SK-N-SH (cell line): ENCODE results near the gene GTF2B. TPM values are rescaled to one million over a fixed set of nuclear protein-coding genes. Genes with fewer than 3 reads are reported as not detected.
"Not testable (repeated sequence)": the region's sequence is repeated elsewhere in the genome, so short reads cannot be mapped to it uniquely, and the experiment has no call there.

ENCODE experiments used
- CTCF ChIA-PET: fragments of 300-600, 350-600 bp; formaldehyde crosslinking; extraction: SDS; loops from one replicate; lab custom pipeline; 2021; lab: Yijun Ruan, JAX
- POLR2A ChIA-PET: fragments of 350-600 bp; sonication (Branson Sonifier 250); formaldehyde crosslinking; extraction: SDS; loops from one replicate; lab custom pipeline; 2020; ENCODE audit warnings: antibody characterized with exemption, inconsistent platforms; lab: Yijun Ruan, JAX
- DNase-seq: peaks from one replicate; pipeline ENCODE4 v3.0.0; 2012
- H2AFZ ChIP-seq: fragments of 200-600 bp; sonication (generic); 2 replicates; pipeline ENCODE4 v1.8.1; 2016; ENCODE audit warnings: antibody characterized with exemption, mild to moderate bottlenecking, low read depth
- H3F3A ChIP-seq: fragments of 200-600 bp; sonication (generic); replicated peaks from 2 replicates; pipeline ENCODE3; 2016; ENCODE audit warnings: antibody characterized with exemption, mild to moderate bottlenecking; ENCODE audit not compliant: insufficient read depth
- H3K27ac ChIP-seq, 2 experiments: fragments of 200-500 bp in 1 of 2; fragments of 200-600 bp in 1 of 2; sonication (Bioruptor generic) in 1 of 2; sonication (generic), shearing (Covaris generic) in 1 of 2; 2 replicates each; pipeline versions ENCODE4 v1.5.1 to v1.6.1; 2014 to 2016; ENCODE audit warnings: low read depth in 2 of 2, inconsistent platforms in 1 of 2, low read length in 1 of 2, mild to moderate bottlenecking in 1 of 2, mixed read lengths in 1 of 2
- H3K27me3 ChIP-seq: fragments of 200-600 bp; sonication (generic), shearing (Covaris generic); 2 replicates; pipeline ENCODE4 v1.6.1; 2016; ENCODE audit warnings: mixed run types; ENCODE audit not compliant: insufficient read depth
- H3K36me3 ChIP-seq, 2 experiments: fragments of 200-500 bp in 1 of 2; fragments of 200-600 bp in 1 of 2; sonication (Bioruptor generic) in 1 of 2; sonication (generic) in 1 of 2; replicated peaks in 1 of 2; 2 replicates each; pipeline versions ENCODE3 to v1.5.1; 2014 to 2016; ENCODE audit warnings: low read length in 1 of 2, mild to moderate bottlenecking in 1 of 2; ENCODE audit not compliant: insufficient read depth in 2 of 2, control insufficient read depth in 1 of 2
- H3K4me1 ChIP-seq, 2 experiments: fragments of 200-500 bp in 1 of 2; fragments of 200-600 bp in 1 of 2; sonication (Bioruptor generic) in 1 of 2; sonication (generic), shearing (Covaris generic) in 1 of 2; 2 replicates each; pipeline versions ENCODE4 v1.5.1 to v1.6.1; 2014 to 2016; ENCODE audit warnings: low read depth in 1 of 2, low read length in 1 of 2, mixed run types in 1 of 2; ENCODE audit not compliant: insufficient read depth in 2 of 2, control insufficient read depth in 1 of 2
- H3K4me2 ChIP-seq: fragments of 200-600 bp; sonication (generic), shearing (Covaris generic); 2 replicates; pipeline ENCODE4 v1.6.1; 2017; ENCODE audit warnings: mixed run types
- H3K4me3 ChIP-seq, 2 experiments: fragments of 200-500 bp in 1 of 2; fragments of 200-600 bp in 1 of 2; sonication (Bioruptor generic) in 1 of 2; sonication (generic), shearing (Covaris generic) in 1 of 2; 2 replicates each; pipeline versions ENCODE4 v1.5.1 to v1.8.1; 2014 to 2016; ENCODE audit warnings: low read depth in 2 of 2, inconsistent platforms in 1 of 2, low read length in 1 of 2, mild to moderate bottlenecking in 1 of 2, mixed read lengths in 1 of 2, moderate library complexity in 1 of 2
- H3K79me2 ChIP-seq: fragments of 200-600 bp; sonication (generic); 2 replicates; pipeline ENCODE4 v1.8.1; 2017; ENCODE audit warnings: mild to moderate bottlenecking; ENCODE audit not compliant: insufficient read depth
- H3K9ac ChIP-seq: fragments of 200-600 bp; sonication (generic); 2 replicates; pipeline ENCODE4 v1.6.1; 2017; ENCODE audit warnings: mixed run types
- H3K9me2 ChIP-seq: fragments of 200-600 bp; sonication (generic); 2 replicates; pipeline ENCODE4 v1.6.1; 2017; ENCODE audit warnings: mixed run types
- H3K9me3 ChIP-seq: fragments of 200-600 bp; sonication (generic); 2 replicates; pipeline ENCODE4 v1.6.1; 2017; ENCODE audit warnings: mixed run types, mild to moderate bottlenecking, moderate library complexity
- H4K20me1 ChIP-seq: fragments of 200-600 bp; sonication (generic); 2 replicates; pipeline ENCODE4 v1.6.1; 2017; ENCODE audit warnings: mild to moderate bottlenecking, mixed run types; ENCODE audit not compliant: insufficient read depth
- CHD2 ChIP-seq: fragments of 150-350 bp; IDR thresholded peaks from 2 replicates; pipeline ENCODE4 v1.6.1; 2018; ENCODE audit warnings: low read length; ENCODE audit not compliant: partially characterized antibody
- ELF1 ChIP-seq: IDR thresholded peaks from 2 replicates; pipeline ENCODE4 v1.4.0; 2012
- FOXM1 ChIP-seq: IDR thresholded peaks from 2 replicates; pipeline ENCODE4 v1.4.0; 2012; ENCODE audit warnings: low read depth, mild to moderate bottlenecking
- IRF3 ChIP-seq: fragments of 150-350 bp; IDR thresholded peaks from 2 replicates; pipeline ENCODE4 v1.6.1; 2016; ENCODE audit warnings: mild to moderate bottlenecking, low read depth, low read length
- JUND ChIP-seq: IDR thresholded peaks from 2 replicates; pipeline ENCODE4 v1.4.0; 2012
- NFIC ChIP-seq: IDR thresholded peaks from 2 replicates; pipeline ENCODE4 v1.4.0; 2012; ENCODE audit warnings: borderline replicate concordance
- NRF1 ChIP-seq: IDR thresholded peaks from 2 replicates; pipeline ENCODE4 v1.6.1; 2012; ENCODE audit warnings: low read depth, mild to moderate bottlenecking, low read length
- POLR2AphosphoS5 ChIP-seq: IDR thresholded peaks from 2 replicates; pipeline ENCODE4 v1.6.1; 2012; ENCODE audit warnings: low read depth, low read length
- REST ChIP-seq: IDR thresholded peaks from 2 replicates; pipeline ENCODE4 v1.6.1; 2012; ENCODE audit warnings: mild to moderate bottlenecking, low read depth, low read length, moderate library complexity
- SIN3A ChIP-seq: IDR thresholded peaks from 2 replicates; pipeline ENCODE4 v1.6.1; 2012; ENCODE audit warnings: low read depth, mild to moderate bottlenecking, low read length, moderate library complexity, borderline replicate concordance
- TEAD4 ChIP-seq: IDR thresholded peaks from 2 replicates; pipeline ENCODE4 v1.4.0; 2012; ENCODE audit warnings: mild to moderate bottlenecking, borderline replicate concordance; ENCODE audit not compliant: insufficient read depth
- WGBS: methylation state at CpG from one replicate; pipeline ENCODE4 v1.1.6; 2017; ENCODE audit warnings: low lambda C conversion rate; 5-methylcytosine and 5-hydroxymethylcytosine counted together
- polyA plus RNA-seq, 3 experiments: library from polyadenylated mRNA; depleted of rRNA; stranded (reverse); fragments of >200 nt; gene quantifications; 2 replicates each; pipeline ENCODE4 v1.2.3, GENCODE V29; 2012

Gene GTF2B
- polyA plus RNA-seq, 1 of the 3 experiments (the other 2 are of a cell fraction), result 26.0 TPM

- Histone ChIP-seq H3K27me3 (no peaks in the 10 kb centered on the region), H3F3A (no peaks in the 10 kb centered on the region), H3K4me3 (no peak overlapping the region), H3K79me2 (no peaks in the 10 kb centered on the region), H3K9me2 (no peaks in the 10 kb centered on the region; the same call in 1 of the 2 replicates), H3K4me1 (no peaks in the 10 kb centered on the region), H3K9me3 (peaks cover 21% of the 10 kb centered on the region)
- CTCF ChIA-PET, result no interaction called here
- TF ChIP-seq SIN3A (no peak), JUND (no peak), FOXM1 (no peak), NFIC (no peak), IRF3 (no peak)
- TF ChIP-seq, all 33 proteins: peak for 0
- 43% methylated on average over 1 of the region's 1 CpG for WGBS
- Histone ChIP-seq H3K27ac (no peak overlapping the region), H4K20me1 (no peaks in the 10 kb centered on the region), H3K4me2 (no peak overlapping the region), H3K36me3 (peaks cover 0 to 6% of the 10 kb centered on the region in 2 experiments), H2AFZ (no peak overlapping the region), H3K9ac (no peak overlapping the region)
- DNase-seq, result no peak
- POLR2A ChIA-PET, result no interaction called here
Measured at GRCh38 chr1:88916883-88917282, 25.5 kb upstream of the GTF2B start.

- DNase-seq, H3K27ac ChIP-seq, H3K9me2 ChIP-seq, H3F3A ChIP-seq, H3K27me3 ChIP-seq, POLR2A ChIA-PET, H4K20me1 ChIP-seq, H3K36me3 ChIP-seq, H3K4me3 ChIP-seq, H3K9me3 ChIP-seq, H3K4me2 ChIP-seq, CTCF ChIA-PET, H3K4me1 ChIP-seq, H3K79me2 ChIP-seq, H2AFZ ChIP-seq, H3K9ac ChIP-seq: not testable (repeated sequence)
- 82% methylated on average over 9 of the region's 9 CpGs for WGBS
Measured at GRCh38 chr1:88911800-88912199, 20.4 kb upstream of the GTF2B start.

GRCh38 chr1:88911161-88911560, 19.8 kb upstream of the GTF2B start:
- CTCF ChIA-PET, result no interaction called here
- Histone ChIP-seq H3F3A (no peaks in the 10 kb centered on the region), H3K79me2 (no peaks in the 10 kb centered on the region), H2AFZ (no peak overlapping the region), H3K27me3 (no peaks in the 10 kb centered on the region), H3K27ac (no peak overlapping the region), H3K9me3 (0 out of 2 replicates have a peak, but pooled peaks cover 2% of the 10 kb centered on the region), H3K36me3 (no peaks in the 10 kb centered on the region), H4K20me1 (no peaks in the 10 kb centered on the region), H3K9ac (no peak overlapping the region), H3K4me3 (no peak overlapping the region), H3K4me2 (no peak overlapping the region), H3K4me1 (no peaks in the 10 kb centered on the region), H3K9me2 (no peaks in the 10 kb centered on the region; the same call in 1 of the 2 replicates)
- TF ChIP-seq TEAD4 (no peak), REST (no peak), ELF1 (no peak), NRF1 (no peak), CHD2 (no peak), POLR2AphosphoS5 (no peak)
- no peak for DNase-seq
- WGBS, result 74% methylated on average over 9 of the region's 9 CpGs
- POLR2A ChIA-PET, result no interaction called here
